ENCODE data around the gene TRIP13.
"Not testable (repeated sequence)": the region's sequence is repeated elsewhere in the genome, so short reads cannot be mapped to it uniquely, and the experiment has no call there.

TRIP13 gene

DNA sequence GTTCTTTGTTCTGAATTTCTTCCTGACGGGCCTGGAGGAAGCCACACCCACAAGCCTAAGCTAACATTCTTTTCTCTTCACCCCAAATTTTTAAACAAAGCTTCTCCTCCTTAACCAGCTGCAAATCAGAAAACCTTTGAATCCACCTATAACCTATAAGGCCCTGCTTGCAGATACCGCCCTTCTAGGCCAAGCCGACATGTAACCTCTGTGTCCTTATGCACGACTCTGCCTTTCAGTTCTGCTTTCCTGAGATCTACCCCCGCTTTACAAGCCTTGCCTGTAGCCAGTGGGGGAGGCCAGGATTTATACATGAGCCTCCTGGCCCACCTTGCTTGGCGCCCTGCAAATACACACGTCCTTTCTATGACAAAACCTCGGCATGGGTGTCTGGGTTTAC, 19.4 kb upstream of the TRIP13 start:
- DNase-seq: no peak

GRCh38 chr5:875931-876330, 16.8 kb upstream of the TRIP13 start:
- DNase-seq: no peak

DNA sequence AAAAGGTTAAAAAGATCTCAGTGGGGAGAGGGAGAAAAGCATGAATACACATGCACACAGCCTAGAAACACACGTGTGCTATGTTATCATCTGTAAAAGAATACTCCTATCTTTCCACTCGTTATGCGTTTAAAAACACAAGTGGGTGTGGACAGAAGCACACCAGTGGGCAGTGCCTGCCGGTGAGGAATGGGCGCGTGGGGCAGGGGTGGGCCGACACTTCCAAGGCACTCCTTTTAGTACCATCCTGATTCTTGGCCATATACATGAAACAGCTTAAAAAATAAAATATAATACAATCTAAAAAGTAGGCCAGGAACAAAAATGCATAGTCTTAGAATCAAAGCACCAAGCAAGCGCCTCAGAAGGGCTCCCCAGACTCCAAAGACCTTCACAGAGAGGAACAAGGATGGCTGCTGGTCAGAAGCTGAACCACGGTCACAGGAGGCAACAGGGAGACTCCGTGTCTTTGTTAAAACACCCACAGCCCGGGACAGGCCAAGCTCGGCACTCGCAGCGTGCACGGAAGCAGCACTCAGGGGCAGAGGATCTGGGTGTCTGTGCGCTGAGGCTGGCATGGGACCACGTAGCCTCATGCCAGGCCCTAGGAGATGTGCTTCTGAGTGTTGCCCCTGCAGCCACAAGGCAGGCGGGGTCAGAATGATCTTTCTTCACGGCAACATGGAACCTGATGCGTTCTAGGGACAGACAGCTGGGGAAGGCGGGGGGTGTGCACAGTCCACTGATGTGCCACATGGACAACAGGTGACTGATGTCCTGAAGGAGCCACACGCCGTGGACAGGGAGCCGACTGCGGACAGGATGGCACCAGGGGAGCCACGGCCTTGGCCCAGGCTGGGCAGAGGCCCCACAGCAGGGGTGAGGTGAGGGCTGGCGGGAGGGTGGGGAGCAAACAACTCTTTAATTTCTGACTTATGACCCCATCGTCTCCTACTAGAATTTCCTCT, 16.0 kb upstream of the TRIP13 start:
- no peak for DNase-seq

GRCh38 chr5:878125-878524, 14.6 kb upstream of the TRIP13 start:
- DNase-seq: no peak

- DNase-seq: not testable (repeated sequence)
Observed at GRCh38 chr5:878677-879076, 14.0 kb upstream of the TRIP13 start.

- no peak for DNase-seq
Observed at GRCh38 chr5:880816-881550, 11.7 kb upstream of the TRIP13 start.

DNA sequence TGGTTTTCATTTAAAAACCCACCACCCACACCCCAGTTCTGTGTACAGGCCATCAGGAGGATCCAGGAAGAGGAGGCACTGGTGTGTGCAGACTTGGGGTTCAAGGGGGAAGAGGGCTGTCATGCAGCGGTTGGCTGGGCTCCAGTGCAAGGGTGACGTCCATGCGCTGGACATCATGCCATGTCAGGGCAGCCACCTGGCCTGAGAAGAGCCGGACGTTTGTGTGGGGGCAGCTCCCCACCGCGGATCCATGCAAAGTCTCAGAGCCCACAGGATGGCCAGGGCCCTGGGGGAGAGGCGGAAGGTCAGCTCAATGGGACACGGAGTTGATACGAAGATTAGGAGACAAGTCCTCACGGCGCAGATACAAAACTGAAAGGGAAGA, 11.1 kb upstream of the TRIP13 start:
- no peak for DNase-seq

DNA sequence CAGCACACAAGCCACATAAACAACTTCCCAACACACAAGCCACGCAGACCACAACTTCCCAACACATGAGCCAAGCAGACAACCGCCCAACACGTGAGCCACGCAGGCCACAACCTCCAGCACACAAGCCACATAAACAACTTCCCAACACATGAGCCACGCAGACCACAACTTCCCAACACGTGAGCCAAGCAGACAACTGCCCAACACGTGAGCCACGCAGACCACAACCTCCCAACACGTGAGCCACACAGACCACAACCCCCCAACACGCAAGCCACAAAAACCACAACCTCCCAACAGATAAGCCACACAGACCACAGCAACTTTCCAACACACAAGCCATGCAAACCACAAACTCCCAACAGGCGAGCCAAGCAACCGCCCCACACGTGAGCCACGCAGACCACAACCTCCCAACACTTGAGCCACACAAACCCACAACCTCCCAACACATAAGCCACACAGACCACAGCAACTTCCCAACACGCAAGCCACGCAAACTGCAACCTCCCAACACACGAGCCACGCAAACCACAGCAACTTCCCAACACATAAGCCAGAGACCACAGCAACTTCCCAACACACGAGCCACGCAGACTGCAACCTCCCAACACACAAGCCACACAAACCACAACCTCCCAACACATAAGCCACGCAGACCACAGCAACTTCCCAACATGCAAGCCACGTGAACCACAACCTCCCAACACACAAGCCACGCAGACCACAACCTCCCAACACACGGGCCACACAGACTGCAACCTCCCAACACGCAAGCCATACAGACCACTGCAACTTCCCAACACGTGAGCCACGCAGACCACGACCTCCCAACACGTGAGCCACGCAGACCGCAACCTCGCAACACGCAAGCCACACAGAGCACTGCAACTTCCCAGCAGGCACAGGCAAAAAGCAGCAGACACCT, 10.2 kb upstream of the TRIP13 start:
- no peak for DNase-seq

DNA sequence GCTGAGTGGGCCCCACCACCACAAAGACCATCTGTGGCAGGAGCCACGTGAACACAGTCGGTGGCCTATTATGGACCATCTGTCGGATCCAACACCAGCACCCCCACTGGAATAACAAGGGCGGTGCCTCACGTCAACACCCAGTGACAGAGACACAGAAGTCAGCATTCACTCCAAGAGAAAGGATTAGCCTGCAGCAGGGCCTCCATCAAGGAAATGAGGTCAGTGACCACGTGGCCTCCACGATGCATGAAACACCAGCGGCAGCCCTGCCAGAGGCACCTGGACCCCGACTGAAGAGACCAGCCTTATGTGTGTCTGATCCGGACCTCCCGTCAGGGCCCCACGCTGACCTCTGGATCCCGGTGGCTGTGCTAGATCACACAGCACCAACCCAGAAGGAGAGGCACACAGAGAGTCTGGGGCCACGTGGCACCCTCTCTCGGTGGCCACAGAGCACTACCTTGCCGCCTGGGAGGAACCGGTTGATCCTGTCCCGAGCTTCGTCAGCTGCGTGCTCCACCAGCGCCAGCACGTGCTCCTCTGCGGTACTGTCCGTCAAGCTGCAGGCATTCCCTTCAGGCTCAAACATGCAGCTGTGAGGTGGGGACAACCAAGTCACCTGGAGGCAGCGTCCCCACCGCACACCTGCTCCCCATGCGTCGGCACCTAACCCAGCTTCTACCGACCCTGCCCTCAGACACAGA, 9.1 kb upstream of the TRIP13 start:
- DNase-seq: no peak

- no peak for DNase-seq
Observed at GRCh38 chr5:884345-885126, 8.1 kb upstream of the TRIP13 start.

GRCh38 chr5:885127-885442, 7.6 kb upstream of the TRIP13 start:
- no peak for DNase-seq

DNA sequence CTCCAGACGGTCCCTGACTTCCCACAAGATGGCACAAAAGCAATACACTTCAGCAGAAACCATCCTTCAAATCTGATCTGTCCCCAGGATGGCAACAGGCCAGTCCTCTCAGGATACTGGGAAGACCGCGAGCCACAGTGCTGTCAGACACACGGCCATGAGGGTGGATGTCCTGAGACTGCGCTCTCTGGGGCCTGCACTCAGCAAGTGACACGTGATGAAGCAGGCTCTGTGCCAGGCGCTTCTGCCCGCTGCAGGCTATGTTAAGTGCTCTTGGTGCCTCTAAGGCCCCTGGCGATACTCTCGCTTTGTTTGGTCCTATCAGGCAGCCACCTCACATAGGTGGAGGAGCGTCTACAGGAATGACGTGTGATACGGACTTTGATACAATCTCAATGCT, 7.2 kb upstream of the TRIP13 start:
- no peak for DNase-seq

DNA sequence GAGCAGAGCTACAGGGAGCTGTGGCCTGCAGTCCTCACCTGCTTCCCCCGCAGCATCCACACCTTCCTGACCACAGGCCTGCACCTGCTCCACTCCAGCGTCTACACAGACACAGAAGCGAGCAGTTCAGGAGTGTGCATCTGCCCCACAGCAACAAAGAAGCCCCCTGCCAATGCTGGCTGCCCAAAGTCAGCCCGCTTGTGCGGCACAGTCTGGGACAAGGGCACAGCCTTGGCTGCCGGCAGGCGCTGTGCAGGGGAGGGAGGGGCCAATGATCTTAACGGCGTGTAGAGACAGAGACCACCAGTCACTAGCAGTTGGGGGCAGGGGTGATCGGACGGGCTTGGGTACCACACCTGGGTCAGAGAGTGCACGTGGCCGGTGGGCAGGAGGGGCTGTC, 6.6 kb upstream of the TRIP13 start:
- DNase-seq: no peak

GRCh38 chr5:886716-887325, 5.9 kb upstream of the TRIP13 start:
- no peak for DNase-seq

- no peak for DNase-seq
Observed at GRCh38 chr5:887947-888637, 4.6 kb upstream of the TRIP13 start.

GRCh38 chr5:888638-889035, 4.0 kb upstream of the TRIP13 start:
- no peak for DNase-seq

- no peak for DNase-seq
Observed at GRCh38 chr5:889075-889710, 3.5 kb upstream of the TRIP13 start.

DNA sequence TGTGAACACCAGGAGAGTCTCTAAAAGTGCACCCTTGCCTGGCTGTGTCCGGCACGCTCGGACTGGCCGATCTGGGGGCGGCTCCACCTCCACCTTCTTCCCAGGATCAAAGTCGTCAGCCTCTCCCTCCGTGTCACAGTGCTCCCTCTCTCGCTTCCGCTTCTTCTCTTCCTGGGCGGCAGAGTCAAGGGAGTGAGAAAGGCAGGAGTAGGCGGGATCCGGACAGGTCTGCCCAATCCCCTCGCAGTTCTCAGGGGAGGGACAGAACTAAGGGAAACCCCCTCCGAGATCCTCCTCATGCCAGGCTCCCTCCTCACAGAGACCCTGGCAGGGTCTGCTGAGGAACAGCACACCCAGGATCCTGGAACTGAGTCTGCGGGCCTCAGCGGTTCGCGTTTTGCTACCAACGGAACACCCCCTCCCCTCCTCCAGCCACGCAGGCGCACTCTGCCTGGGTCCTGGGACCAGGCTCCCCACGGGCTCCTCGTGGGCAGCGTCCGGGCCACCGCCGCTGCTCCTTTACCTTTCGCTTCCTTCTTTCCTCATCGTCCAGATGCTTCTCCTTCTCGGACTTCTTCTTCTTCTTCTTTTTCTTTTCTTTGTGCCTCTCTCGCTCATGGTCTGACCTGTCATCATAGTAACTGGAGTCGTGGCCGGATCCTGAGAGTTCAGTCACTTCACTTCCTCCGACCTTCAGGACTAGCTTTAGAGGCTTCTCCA, 1.4 kb upstream of the TRIP13 start:
- DNase-seq: peak; percentile 32

DNA sequence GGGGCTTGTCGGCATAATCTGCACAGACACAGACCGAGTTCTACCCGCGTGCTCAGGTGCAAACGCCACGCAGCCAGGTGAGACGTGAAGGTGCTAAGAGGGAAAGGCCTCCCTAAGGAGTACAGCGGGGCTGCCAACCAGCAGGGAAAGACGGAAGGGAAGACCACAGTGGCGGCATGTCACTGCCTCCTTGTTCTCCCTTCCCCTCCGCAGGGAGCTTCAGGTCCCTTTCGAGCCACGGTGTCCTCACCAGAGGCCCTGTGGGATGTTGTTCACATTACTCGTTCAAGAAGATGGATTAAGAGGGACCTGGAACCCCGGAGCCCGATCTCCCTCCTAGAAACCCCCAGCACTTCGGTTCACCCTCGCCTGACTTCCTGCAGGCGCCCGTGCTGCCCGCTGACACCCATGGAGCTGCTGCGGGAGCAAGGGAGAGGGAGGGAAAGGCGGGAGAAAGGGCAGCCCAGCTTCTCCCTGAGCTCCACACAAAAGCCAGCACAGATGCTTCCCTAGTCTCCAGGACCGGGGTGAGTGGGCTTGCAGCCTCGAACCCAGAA, 769 bp upstream of the TRIP13 start:
- no peak for DNase-seq
